GM12865 (cell line): Measurements from ENCODE around the gene GPR87.
A peak's percentile ranks its signal among the peaks of the same experiment; 100 is the strongest.

ENCODE experiments used
- DNase-seq: peaks from one replicate; pipeline ENCODE4 v3.0.0; 2010; ENCODE audit warnings: low read depth
- H3K4me3 ChIP-seq: 2 replicates; pipeline ENCODE4 v1.5.1; 2011; ENCODE audit warnings: mild to moderate bottlenecking, low read depth, low read length, control low read depth
- TF ChIP-seq, protein P1 (sequence below): IDR thresholded peaks from 2 replicates; pipeline ENCODE4 v1.5.1; 2011; ENCODE audit warnings: low read length, control low read depth, low read depth, inconsistent platforms; ENCODE audit not compliant: insufficient read depth; ENCODE audit errors: missing control alignments

The GPR87 gene

DNA sequence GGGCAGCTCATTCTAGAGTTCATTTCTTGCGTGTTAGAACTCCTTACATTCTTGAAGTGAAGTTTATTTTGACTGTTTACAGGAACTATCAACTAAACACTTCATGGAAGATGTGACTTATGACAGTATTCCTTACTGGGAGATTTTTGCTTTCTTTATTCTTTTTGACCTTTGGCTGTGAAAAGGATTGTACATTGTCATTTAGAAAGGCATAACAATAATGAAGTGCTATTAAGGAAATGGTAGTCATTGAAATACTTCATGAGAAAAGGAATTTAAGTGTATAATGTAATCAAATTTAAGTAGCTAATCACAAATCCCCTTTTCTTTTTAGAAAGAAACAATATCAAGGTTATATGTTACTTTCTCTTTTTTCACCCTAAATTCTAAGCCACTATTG lies 49.6 kb downstream of the GPR87 start:
- TF ChIP-seq, protein P1, sequence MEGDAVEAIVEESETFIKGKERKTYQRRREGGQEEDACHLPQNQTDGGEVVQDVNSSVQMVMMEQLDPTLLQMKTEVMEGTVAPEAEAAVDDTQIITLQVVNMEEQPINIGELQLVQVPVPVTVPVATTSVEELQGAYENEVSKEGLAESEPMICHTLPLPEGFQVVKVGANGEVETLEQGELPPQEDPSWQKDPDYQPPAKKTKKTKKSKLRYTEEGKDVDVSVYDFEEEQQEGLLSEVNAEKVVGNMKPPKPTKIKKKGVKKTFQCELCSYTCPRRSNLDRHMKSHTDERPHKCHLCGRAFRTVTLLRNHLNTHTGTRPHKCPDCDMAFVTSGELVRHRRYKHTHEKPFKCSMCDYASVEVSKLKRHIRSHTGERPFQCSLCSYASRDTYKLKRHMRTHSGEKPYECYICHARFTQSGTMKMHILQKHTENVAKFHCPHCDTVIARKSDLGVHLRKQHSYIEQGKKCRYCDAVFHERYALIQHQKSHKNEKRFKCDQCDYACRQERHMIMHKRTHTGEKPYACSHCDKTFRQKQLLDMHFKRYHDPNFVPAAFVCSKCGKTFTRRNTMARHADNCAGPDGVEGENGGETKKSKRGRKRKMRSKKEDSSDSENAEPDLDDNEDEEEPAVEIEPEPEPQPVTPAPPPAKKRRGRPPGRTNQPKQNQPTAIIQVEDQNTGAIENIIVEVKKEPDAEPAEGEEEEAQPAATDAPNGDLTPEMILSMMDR: no peak
- DNase-seq: no peak
- no peak overlapping the region for H3K4me3 ChIP-seq

DNA sequence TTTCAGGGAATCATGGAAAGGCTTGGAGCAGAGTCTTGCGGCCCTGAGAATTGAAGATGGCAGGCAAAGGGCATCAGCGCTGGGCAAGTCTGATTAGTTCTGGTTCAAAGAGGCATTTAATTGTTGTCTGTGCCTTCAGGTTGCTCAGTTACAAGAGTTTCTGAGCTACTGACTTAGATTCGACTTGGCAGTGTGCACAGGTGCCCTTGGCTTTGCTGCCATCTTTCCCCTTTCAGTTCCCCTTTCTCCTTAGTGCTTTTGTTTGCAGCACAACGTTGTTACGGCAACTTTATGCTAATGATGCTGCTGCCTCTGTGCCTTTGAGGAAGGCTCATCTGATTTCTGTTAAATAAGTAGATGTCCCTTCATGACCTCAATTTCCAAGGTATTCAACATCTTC lies 50.8 kb downstream of the GPR87 start:
- TF ChIP-seq, protein P1: no peak
- H3K4me3 ChIP-seq: no peak overlapping the region
- peak; percentile 85 for DNase-seq

DNA sequence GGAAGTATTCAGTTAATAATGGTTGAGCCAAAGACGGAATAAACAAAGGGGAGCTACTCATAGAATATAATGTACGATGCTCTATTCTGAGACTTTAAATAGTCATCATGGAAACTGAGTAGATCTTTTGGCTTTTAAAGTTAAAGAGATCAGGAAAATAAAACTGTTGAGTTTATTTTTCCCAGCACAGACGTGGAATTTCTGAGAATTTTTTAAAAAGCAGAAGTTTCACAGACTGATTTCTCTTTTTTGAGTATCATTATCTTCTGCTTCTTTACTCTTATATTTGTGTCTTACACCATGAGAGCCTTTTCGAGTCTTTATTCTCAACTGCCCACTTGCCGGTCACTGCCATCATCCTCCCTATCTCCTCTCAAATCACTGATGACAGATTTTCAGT lies 51.5 kb downstream of the GPR87 start:
- TF ChIP-seq, protein P1: no peak
- DNase-seq: no peak
- no peak overlapping the region for H3K4me3 ChIP-seq

DNA sequence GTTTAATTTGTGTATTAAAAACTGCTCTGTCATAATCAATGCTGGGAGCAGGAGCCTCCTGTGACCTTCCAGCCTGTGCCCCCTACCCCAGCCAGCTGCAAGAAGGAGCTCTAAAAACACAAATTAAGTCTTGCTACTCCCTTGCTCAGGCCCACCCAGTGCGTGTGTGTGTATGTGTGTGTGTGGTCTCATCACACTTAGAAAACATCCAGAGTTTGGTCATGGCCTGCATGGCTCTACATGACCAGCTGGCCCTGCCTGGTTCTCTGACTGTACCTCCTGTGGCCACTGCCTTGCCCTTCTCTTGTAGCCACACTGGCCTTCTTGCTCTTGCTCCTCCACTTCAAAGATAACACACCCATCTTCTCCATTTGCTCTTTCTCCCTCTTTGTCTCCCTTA lies 52.0 kb downstream of the GPR87 start:
- TF ChIP-seq, protein P1: no peak
- DNase-seq: no peak
- H3K4me3 ChIP-seq: no peak overlapping the region

DNA sequence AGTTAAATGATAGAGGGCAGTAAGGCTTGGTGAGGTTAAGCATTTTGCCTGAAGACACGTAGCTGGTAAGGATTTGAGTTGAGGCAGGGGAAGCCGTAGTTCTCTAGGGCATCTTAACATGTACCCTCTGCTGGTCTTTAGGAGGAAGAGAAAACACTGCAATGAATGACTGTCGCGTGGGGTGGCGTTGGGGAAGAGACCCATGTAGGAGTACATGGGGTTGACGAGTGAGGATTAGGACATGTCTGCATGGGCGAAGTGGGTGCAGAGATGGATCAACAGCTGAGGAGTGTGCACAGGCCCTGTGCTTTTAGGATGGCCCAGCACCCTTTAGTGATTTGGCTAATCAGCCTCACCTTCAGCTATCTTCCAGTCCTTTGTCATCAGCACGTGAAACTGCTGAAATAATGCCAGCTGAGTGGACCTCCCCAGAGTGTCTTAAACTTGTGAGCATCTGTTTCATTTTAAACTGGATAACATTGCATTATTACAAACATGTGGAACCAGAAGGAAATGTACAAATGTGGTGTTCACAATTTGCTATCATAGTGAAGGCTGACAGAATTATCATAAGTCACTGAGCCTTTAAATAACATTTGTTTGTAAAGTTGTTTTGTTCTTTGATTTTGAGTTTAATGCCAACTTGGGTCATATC lies 53.6 kb downstream of the GPR87 start:
- TF ChIP-seq, protein P1: no peak
- H3K4me3 ChIP-seq: no peak overlapping the region
- DNase-seq: no peak

DNA sequence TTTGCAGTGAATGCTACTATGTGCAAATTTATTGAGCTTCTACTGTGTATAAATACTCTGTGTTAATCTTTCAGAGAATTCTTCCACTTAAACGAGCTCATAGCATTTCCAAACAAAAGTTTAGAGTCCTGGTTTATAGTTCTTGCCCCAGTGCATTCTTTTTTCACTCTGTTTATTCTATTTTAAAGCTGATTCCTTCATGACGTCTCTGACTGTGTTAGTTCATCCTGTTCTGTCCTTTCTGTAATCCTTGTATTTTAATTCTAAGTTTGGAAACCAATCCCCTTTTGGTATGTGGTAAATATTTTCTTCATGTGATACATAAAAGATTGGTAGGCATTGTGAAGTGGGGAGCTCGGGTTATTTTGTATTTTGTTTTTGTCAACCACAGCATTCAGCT lies 57.0 kb downstream of the GPR87 start:
- TF ChIP-seq, protein P1: no peak
- H3K4me3 ChIP-seq: no peak overlapping the region
- no peak for DNase-seq

DNA sequence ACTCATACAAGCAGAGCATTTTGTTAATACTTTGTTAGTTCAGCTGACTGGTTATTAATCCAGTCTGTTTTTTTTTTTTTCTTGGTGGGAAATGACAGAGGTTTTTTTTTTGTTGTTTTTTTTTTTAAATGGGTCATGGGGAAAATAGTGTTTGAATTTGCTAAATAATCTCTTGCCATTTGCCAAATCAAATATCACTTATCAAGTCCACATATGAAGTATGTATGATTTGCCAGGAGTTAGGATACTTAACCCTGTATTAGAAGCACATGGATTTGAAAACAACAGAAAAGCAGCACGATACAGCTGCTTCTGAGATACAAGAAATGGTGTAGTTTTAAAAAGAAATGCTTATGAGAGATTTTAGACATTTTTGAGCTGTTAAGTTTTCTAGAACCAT lies 59.9 kb downstream of the GPR87 start:
- no peak overlapping the region for H3K4me3 ChIP-seq
- TF ChIP-seq, protein P1: no peak
- DNase-seq: no peak
